Measurements from ENCODE around the gene PROM2. TPM values are rescaled to one million over a fixed set of nuclear protein-coding genes. Genes with fewer than 3 reads are reported as not detected.

Gene PROM2
- total and polyA plus RNA-seq, 10 of the 15 experiments (the other 5 are each of a cell fraction or from before 2014, with no cell fraction given), result 0.01 to 0.04 TPM; not detected in 8

GRCh38 chr2:95303191-95303919 lies 29.1 kb downstream of the PROM2 start:
- H3K9me3 ChIP-seq (replicated peaks; ENCODE audit: control insufficient read depth, insufficient read depth, low read length), result no peaks in the 10 kb centered on the region
- ATAC-seq, result no peak
- H3K27me3 ChIP-seq (replicated peaks in 1 of 2; ENCODE audit: control insufficient read depth in 2 of 2, insufficient read depth in 2 of 2, low read length in 1 of 2), result no peaks in the 10 kb centered on the region; a peak in 2 of 4 replicates
- H3K9ac ChIP-seq (ENCODE audit: control insufficient read depth, insufficient read depth, low read length), result no peak overlapping the region
- ChIA-PET SMC1A (ENCODE audit: uncharacterized antibody, unreplicated experiment) (no interaction called here), CTCF (no interaction called here), POLR2A (no interaction called here), RAD21 (ENCODE audit: unreplicated experiment) (no interaction called here)
- intact Hi-C loops (cut with micrococcal nuclease; ENCODE audit: unreplicated experiment), result no loop called here
- no peak overlapping the region for H3K4me3 ChIP-seq
- no peaks in the 10 kb centered on the region for H3K79me2 ChIP-seq (ENCODE audit: control insufficient read depth, insufficient read depth, low read length)
- FAIRE-seq, result no peak
- WGBS (ENCODE audit: insufficient coverage, insufficient replicate concordance, low lambda C conversion rate, missing lambda C conversion rate), result 58% methylated on average over 19 of the region's 19 CpGs
- H2AFZ ChIP-seq (ENCODE audit: control insufficient read depth, low read depth, low read length), result no peak overlapping the region
- no peaks in the 10 kb centered on the region for H3K4me1 ChIP-seq (ENCODE audit: control insufficient read depth, insufficient read depth, low read length)
- H3K27ac ChIP-seq (ENCODE audit: control insufficient read depth, insufficient read depth), result no peak overlapping the region
- TF ChIP-seq SRF (IDR thresholded peaks at IDR 0.05; ENCODE audit: low read depth in 2 of 2, low read length in 2 of 2) (no peak), WRNIP1 (IDR thresholded peaks at IDR 0.05; ENCODE audit: borderline replicate concordance, low read depth, low read length) (no peak), CBFB (IDR thresholded peaks at IDR 0.05; ENCODE audit: low read depth) (no peak), BCL11A (IDR thresholded peaks at IDR 0.05; ENCODE audit: low read depth, low read length) (no peak), STAT1 (conservative IDR thresholded peaks at IDR 0.05) (no peak), MXI1 (IDR thresholded peaks at IDR 0.05; ENCODE audit: low read depth, low read length) (no peak), CHD1 (IDR thresholded peaks at IDR 0.05; ENCODE audit: low read depth, low read length) (no peak), RELA (IDR thresholded peaks at IDR 0.05; ENCODE audit: borderline replicate concordance, partially characterized antibody) (no peak), YBX1 (IDR thresholded peaks at IDR 0.05) (no peak), STAT3 (IDR thresholded peaks at IDR 0.05; ENCODE audit: low read depth, low read length) (no peak)
- no peaks in the 10 kb centered on the region; the same call in 1 of the 2 replicates for H4K20me1 ChIP-seq (ENCODE audit: control insufficient read depth, insufficient read depth)
- DNase-seq (ENCODE audit: low read depth, low spot score), result no peak
- in situ Hi-C loops (cut with MboI), result no loop called here
- no peak overlapping the region for H3K4me2 ChIP-seq (ENCODE audit: control insufficient read depth, insufficient read depth)
- BruUV-seq (replicated peaks), result no TSS peak
- H3K36me3 ChIP-seq (ENCODE audit: control insufficient read depth in 2 of 2, insufficient read depth in 2 of 2, low read length in 1 of 2), result no peaks in the 10 kb centered on the region
